Adrenal gland (tissue), 12 donors: Measurements from ENCODE around the gene CEP41. TPM values are rescaled to one million over a fixed set of nuclear protein-coding genes. Genes with fewer than 3 reads are reported as not detected.

Experiments
- DNase-seq, 7 donors: peaks; one replicate each; pipeline ENCODE4 v3.0.0-alpha.2; 2019 to 2020
- H3K27ac ChIP-seq, 5 donors: fragments of 200-600 bp; sonication (generic) in 4 of 5; 1 replicate in 3 of 5; 2 replicates in 2 of 5; pipeline versions ENCODE4 v1.5.1 to v1.8.0; 2016 to 2020; ENCODE audit warnings: mild to moderate bottlenecking in 1 of 5
- H3K27me3 ChIP-seq: fragments of 200-600 bp; 2 replicates; pipeline ENCODE4 v1.8.0; 2021
- H3K36me3 ChIP-seq, 2 donors: fragments of 200-600 bp; replicated peaks in 1 of 2; 1 replicate in 1 of 2; 2 replicates in 1 of 2; pipeline versions ENCODE4 v1.5.1 to v1.8.0; 2018 to 2022
- H3K4me1 ChIP-seq, 2 donors: fragments of 200-600 bp; replicated peaks in 1 of 2; 1 replicate in 1 of 2; 2 replicates in 1 of 2; pipeline versions ENCODE4 v1.5.1 to v1.8.0; 2018 to 2021
- H3K4me3 ChIP-seq, 4 donors: fragments of 200-600 bp; sonication (generic) in 3 of 4; one replicate each; pipeline ENCODE4 v1.5.1; 2016 to 2018
- H3K9me3 ChIP-seq, 3 donors: fragments of 200-600 bp; sonication (generic) in 1 of 3; replicated peaks in 1 of 3; 1 replicate in 2 of 3; 2 replicates in 1 of 3; pipeline versions ENCODE4 v1.5.1 to v1.8.0; 2016 to 2021
- CTCF ChIP-seq, 6 experiments: fragments of 450-650 bp in 4 of 6; fragments of 200-600 bp in 2 of 6; sonication (generic) in 1 of 6; IDR thresholded peaks; 1 replicate in 5 of 6; 2 replicates in 1 of 6; pipeline versions ENCODE4 v1.5.1 to v1.8.0; 2016 to 2021; ENCODE audit warnings: antibody characterized with exemption in 6 of 6, mild to moderate bottlenecking in 2 of 6, moderate library complexity in 1 of 6
- POLR2A ChIP-seq, 2 donors: fragments of 450-650 bp; IDR thresholded peaks; one replicate each; pipeline ENCODE4 v1.6.1; 2017; ENCODE audit warnings: antibody characterized with exemption in 2 of 2, mild to moderate bottlenecking in 2 of 2, moderate library complexity in 1 of 2
- WGBS, 4 donors: extraction: QIAGEN DNeasy Blood & Tissue Kit in 2 of 4; methylation state at CpG; one replicate each; pipeline versions ENCODE4 v1.1.5 to v1.1.7; 2013 to 2017; 5-methylcytosine and 5-hydroxymethylcytosine counted together
- intact Hi-C, 2 donors: fragments of 100-400 bp; cut with DNase I; formaldehyde crosslinking; loops; one replicate each; pipeline versions ENCODE4 v1.14.1 to v1.15.0; 2022 to 2023
- polyA plus RNA-seq, 3 donors: library from polyadenylated mRNA; stranded (reverse); fragments of 200-250 nt in 2 of 3; fragments of 350-450 nt in 1 of 3; fragmentation: Illumina TruSeq in 1 of 3; extraction: RNeasy Lipid Tissue Mini Kit (QIAGEN cat#74804) in 1 of 3; gene quantifications; one replicate each; pipeline ENCODE4 v1.2.3, GENCODE V29; 2013 to 2014
- total RNA-seq, 9 donors: library from RNA; depleted of rRNA in 4 of 9; stranded (reverse); fragments of >200 nt in 4 of 9; fragments of 120-200 nt in 1 of 9; fragmentation: NEBNext Ultra II Directional in 1 of 9; extraction: Animal tissue kit (Norgen Biotek cat#: 25700) in 1 of 9; gene quantifications; one replicate each; pipeline versions ENCODE4 v1.1.0 to v1.2.4, GENCODE V29; 2013 to 2023
- donor health status: healthy with polysubstance abuse.
- donor health status: Bipolar disorder and iron deficiency.
- donor health status: DM: yes; HTN: yes; CAD: no.
- donor health status: DM: no; HTN: no; CAD: no.
- donor health status: DM: no; HTN: no; CAD: no.
- donor health status: DM: yes; HTN: yes; CAD: no.

Gene CEP41
- total and polyA plus RNA-seq, 12 donors = 3.9 to 22.9 (median 15.4) TPM

- H3K36me3 ChIP-seq = no peaks in the 10 kb centered on the region
- TF ChIP-seq POLR2A (IDR thresholded peaks at IDR 0.05) = no peak
- TF ChIP-seq CTCF (IDR thresholded peaks at IDR 0.05) = no peak
- intact Hi-C loops = no loop called here
- DNase-seq = no peak
- H3K9me3 ChIP-seq = no peaks in the 10 kb centered on the region
- peaks cover 6 to 19% of the 10 kb centered on the region in 2 donors for H3K4me1 ChIP-seq
- H3K27me3 ChIP-seq = no peaks in the 10 kb centered on the region
- WGBS, 4 donors = 79 to 88% (median 86%) methylated on average over 2 of the region's 2 CpGs
- H3K27ac ChIP-seq = no peak overlapping the region
- no peak overlapping the region for H3K4me3 ChIP-seq
These were observed 35.8 kb downstream of the CEP41 start for GRCh38 chr7:130405003-130405402.

GRCh38 chr7:130401578-130401977, 39.2 kb downstream of the CEP41 start:
- no peaks in the 10 kb centered on the region for H3K27me3 ChIP-seq
- no peaks in the 10 kb centered on the region for H3K9me3 ChIP-seq
- peaks cover 9 to 26% of the 10 kb centered on the region in 2 donors for H3K4me1 ChIP-seq
- WGBS, 4 donors = 72 to 91% (median 78%) methylated on average over 3 of the region's 3 CpGs
- H3K27ac ChIP-seq = peak overlapping the region in 1 of 5 donors; percentile 46
- H3K4me3 ChIP-seq = no peak overlapping the region
- TF ChIP-seq POLR2A (IDR thresholded peaks at IDR 0.05) (no peak), CTCF (IDR thresholded peaks at IDR 0.05) (no peak)
- no peak for DNase-seq
- intact Hi-C loops = no loop called here
- no peaks in the 10 kb centered on the region for H3K36me3 ChIP-seq

GRCh38 chr7:130401101-130401500, 39.7 kb downstream of the CEP41 start:
- peak overlapping the region in 1 of 5 donors; percentile 85 for H3K27ac ChIP-seq
- peaks cover 9 to 26% of the 10 kb centered on the region in 2 donors for H3K4me1 ChIP-seq
- H3K27me3 ChIP-seq = no peaks in the 10 kb centered on the region
- WGBS, 4 donors = 79 to 97% (median 91%) methylated on average over 1 of the region's 1 CpG
- TF ChIP-seq POLR2A (IDR thresholded peaks at IDR 0.05) (no peak), CTCF (IDR thresholded peaks at IDR 0.05) (no peak)
- DNase-seq = no peak
- no peak overlapping the region for H3K4me3 ChIP-seq
- H3K9me3 ChIP-seq = no peaks in the 10 kb centered on the region
- no peaks in the 10 kb centered on the region for H3K36me3 ChIP-seq
- intact Hi-C loops = no loop called here

- peak in 4 of 7 donors; percentile 14 to 79 (median 54) for DNase-seq
These were observed 40.7 kb downstream of the CEP41 start for GRCh38 chr7:130400120-130400572.

More at GRCh38 chr7:130400120-130400572, 40.7 kb downstream of the CEP41 start:
- no peaks in the 10 kb centered on the region for H3K9me3 ChIP-seq
- 27 to 58% (median 37%) methylated on average over 4 of the region's 4 CpGs for WGBS, 4 donors
- H3K4me1 ChIP-seq = peaks cover 9 to 26% of the 10 kb centered on the region in 2 donors
- H3K36me3 ChIP-seq = no peaks in the 10 kb centered on the region
- intact Hi-C loops = no loop called here
- no peak overlapping the region for H3K4me3 ChIP-seq
- no peak for TF ChIP-seq CTCF (IDR thresholded peaks at IDR 0.05)
- TF ChIP-seq POLR2A (IDR thresholded peaks at IDR 0.05) = no peak
- no peaks in the 10 kb centered on the region for H3K27me3 ChIP-seq
- peak overlapping the region in 3 of 5 donors; percentile 32 to 85 (median 51) for H3K27ac ChIP-seq
